Measurements from ENCODE around the gene ACKR3.
A peak's percentile ranks its signal among the peaks of the same experiment; 100 is the strongest.

Gene ACKR3

GRCh38 chr2:236569573-236569973 lies at the start of gene ACKR3:
ACKR3 (plus strand) TSS chr2:236569825; CDS start chr2:236580466, 10,641 bp downstream.
- peak; percentile 81 for DNase-seq (ENCODE audit: low spot score)

GRCh38 chr2:236521556-236521955 lies 48.1 kb upstream of the ACKR3 start:
- DNase-seq (ENCODE audit: low spot score): no peak

- DNase-seq (ENCODE audit: low spot score): no peak
These were observed 46.4 kb upstream of the ACKR3 start for GRCh38 chr2:236523249-236523648.

GRCh38 chr2:236525411-236525997 lies 44.1 kb upstream of the ACKR3 start:
- no peak for DNase-seq (ENCODE audit: low spot score)

GRCh38 chr2:236526455-236527158 lies 43.0 kb upstream of the ACKR3 start:
- no peak for DNase-seq (ENCODE audit: low spot score)

- DNase-seq (ENCODE audit: low spot score): no peak
These were observed 42.4 kb upstream of the ACKR3 start for GRCh38 chr2:236527159-236527630.

- DNase-seq (ENCODE audit: low spot score): no peak
These were observed 40.0 kb upstream of the ACKR3 start for GRCh38 chr2:236529606-236530005.

GRCh38 chr2:236530512-236530911 lies 39.1 kb upstream of the ACKR3 start:
- no peak for DNase-seq (ENCODE audit: low spot score)

- no peak for DNase-seq (ENCODE audit: low spot score)
These were observed 38.4 kb upstream of the ACKR3 start for GRCh38 chr2:236531195-236531594.

GRCh38 chr2:236531996-236532395 lies 37.6 kb upstream of the ACKR3 start:
- no peak for DNase-seq (ENCODE audit: low spot score)

- DNase-seq (ENCODE audit: low spot score): no peak
These were observed 36.3 kb upstream of the ACKR3 start for GRCh38 chr2:236533343-236533742.

- DNase-seq (ENCODE audit: low spot score): no peak
These were observed 34.6 kb upstream of the ACKR3 start for GRCh38 chr2:236535024-236535423.

GRCh38 chr2:236536727-236537398 lies 32.8 kb upstream of the ACKR3 start:
- no peak for DNase-seq (ENCODE audit: low spot score)

GRCh38 chr2:236538242-236538641 lies 31.4 kb upstream of the ACKR3 start:
- DNase-seq (ENCODE audit: low spot score): no peak

GRCh38 chr2:236541008-236541562 lies 28.5 kb upstream of the ACKR3 start:
- DNase-seq (ENCODE audit: low spot score): peak; percentile 40

GRCh38 chr2:236544362-236544761 lies 25.3 kb upstream of the ACKR3 start:
- no peak for DNase-seq (ENCODE audit: low spot score)

- DNase-seq (ENCODE audit: low spot score): no peak
These were observed 24.4 kb upstream of the ACKR3 start for GRCh38 chr2:236545248-236545658.

GRCh38 chr2:236545814-236546480 lies 23.7 kb upstream of the ACKR3 start:
- DNase-seq (ENCODE audit: low spot score): no peak

- no peak for DNase-seq (ENCODE audit: low spot score)
These were observed 23.0 kb upstream of the ACKR3 start for GRCh38 chr2:236546561-236547002.

- DNase-seq (ENCODE audit: low spot score): no peak
These were observed 21.9 kb upstream of the ACKR3 start for GRCh38 chr2:236547725-236548124.

GRCh38 chr2:236548179-236548921 lies 21.3 kb upstream of the ACKR3 start:
- DNase-seq (ENCODE audit: low spot score): peak; percentile 54

All from AG08395 (cell line).